ENCODE measurements around the gene TIMM22.

Gene TIMM22

DNA sequence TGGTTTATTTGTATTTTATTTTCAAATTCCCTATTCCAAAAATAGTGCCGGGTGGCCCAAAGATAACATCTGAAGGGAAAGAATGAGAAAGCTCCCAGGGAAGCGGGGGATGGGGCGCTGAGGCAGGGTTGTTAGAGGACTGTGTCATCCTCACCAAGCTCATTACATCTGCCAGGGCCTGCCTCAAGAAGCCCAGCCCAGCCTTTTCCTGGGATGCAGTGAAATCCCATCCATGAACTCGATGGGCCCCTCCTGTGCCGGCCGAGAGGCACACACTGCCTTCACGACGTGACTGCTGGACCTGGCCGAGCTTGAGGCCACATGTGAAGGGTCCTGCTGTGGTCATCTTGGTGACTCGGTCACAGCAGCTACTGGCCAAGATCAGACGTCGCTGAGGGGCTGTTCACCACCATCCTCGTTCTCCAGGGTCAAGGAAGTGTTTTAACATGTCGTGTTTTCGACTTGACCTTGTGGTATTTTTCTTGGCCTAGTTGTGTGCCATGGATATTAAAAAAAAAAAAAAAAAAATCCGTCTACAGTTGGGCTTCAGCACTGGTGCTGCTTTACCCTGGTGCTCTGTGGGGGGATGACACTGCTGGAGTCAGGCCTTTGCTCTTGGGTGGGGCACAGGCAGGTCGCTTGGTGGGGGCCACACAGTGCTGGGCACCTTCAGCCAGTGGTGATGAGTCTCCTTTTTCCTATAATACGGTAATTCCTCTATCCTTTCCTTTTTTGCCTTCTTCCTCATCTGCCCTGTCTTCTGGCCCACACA lies 4.9 kb downstream of the TIMM22 start:
- DNase-seq (ENCODE audit: low read depth in 3 of 3), result no peak

DNA sequence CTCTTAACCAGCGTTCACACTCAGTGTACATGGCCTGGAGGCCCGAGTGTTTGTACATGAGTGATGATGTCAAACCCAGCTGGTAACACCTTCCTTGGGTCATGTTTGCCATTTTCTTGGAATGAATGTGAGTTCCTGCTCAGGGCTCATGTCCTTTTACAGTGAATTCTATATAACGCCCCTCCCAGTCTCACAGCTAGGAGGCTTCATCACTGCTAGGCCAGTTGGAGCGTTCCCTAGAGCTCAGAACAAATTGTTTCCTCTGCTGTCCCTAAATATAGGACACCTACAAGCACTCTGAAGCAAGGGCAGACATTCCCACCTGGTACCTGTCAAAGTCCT lies 5.5 kb downstream of the TIMM22 start:
- no peak for DNase-seq (ENCODE audit: low read depth in 3 of 3)

DNA sequence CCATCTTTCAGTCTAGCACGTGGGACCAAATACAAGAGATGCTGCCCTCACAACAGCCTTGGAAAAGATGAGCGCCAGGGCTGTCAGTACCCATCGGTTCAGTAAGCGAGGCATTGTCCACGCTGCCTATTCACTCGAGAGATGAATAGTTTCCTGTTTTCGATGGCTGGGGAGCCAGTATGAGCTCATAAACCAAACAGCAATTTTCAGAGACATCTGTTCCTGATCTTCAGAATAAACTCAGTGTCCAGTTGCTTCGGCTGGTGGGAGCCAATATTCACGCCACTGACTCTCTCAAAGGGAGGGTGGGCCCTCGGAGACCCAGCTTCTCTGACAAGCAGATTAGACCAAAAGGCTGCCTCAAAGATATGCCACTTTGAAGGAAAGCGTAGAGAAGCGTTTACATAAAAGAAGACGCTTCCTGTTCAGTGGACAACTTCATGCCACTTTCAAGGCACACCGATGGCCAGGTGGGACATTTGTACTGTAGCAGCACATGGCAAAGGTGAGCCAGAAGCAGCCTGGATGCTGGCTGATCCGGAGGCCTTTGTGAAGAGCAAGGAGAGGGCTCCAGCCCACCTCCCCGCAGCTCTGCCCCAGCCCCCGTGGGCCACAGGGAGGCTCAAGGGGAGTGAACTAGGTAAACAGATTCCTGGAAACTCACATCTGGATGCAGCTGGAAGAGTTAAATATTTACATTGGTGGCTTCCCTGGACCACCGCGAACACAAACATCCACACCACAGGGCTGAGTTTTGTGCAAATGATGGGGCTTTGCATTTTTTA lies 6.0 kb downstream of the TIMM22 start:
- DNase-seq (ENCODE audit: low read depth in 3 of 3), result no peak

DNA sequence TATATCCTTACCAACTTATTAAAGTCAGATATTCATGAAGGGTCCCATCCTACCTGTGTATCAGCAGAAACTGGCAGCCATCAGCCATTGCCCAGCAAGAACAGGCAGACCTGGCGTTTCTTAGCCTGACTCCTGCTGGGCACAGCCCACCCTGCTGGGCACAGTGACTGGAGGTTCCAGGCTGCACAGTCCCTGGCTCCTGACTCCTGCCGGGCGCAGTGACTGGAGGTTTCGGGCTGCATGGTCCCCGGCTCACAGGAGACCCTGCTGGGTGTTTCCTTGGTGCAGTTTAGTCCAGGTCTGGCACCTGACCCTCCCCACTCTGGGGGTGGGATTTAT lies 6.7 kb downstream of the TIMM22 start:
- no peak for DNase-seq (ENCODE audit: low read depth in 3 of 3)

DNA sequence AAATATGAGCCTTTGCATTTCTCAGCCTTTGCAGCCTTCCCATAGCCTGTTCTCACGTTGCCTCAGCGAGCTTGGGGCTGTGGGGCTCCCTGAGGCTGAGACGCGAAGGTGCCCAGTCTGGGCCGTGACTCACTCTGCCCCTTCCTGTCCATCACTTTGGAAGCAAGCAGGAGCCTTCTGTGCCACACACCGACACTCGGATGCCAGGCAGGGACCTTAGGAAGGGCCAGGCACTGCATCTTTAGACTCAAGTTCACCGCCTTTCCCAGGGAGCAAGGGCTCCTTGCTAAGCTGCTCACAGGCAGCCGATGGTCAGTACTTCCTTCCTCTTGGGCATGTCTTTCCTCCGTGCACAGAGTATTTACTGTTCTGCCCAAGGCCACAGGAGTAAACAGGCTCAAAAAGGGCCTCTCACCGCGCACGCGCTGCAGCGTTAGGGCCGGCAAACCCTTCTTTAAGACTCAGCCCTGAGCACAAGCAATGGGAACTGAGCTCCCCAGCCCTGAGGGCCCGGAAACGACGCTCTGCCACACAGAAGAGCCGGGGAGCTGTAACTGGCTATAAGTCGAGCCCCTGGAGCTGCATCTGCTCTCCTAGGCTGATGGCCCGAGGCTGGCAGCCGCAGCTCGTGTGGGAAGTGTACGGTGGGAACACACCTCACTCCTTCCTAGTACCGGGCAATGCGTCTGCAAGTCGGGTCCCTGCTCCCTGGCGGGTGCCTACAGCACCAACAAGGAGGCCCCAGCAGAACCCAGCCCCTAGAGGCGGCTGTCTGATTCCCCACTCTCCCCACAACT lies 7.2 kb downstream of the TIMM22 start:
- no peak for DNase-seq (ENCODE audit: low read depth in 3 of 3)

GRCh38 chr17:1004769-1005295 lies 7.9 kb downstream of the TIMM22 start:
- no peak for DNase-seq (ENCODE audit: low read depth in 3 of 3)

DNA sequence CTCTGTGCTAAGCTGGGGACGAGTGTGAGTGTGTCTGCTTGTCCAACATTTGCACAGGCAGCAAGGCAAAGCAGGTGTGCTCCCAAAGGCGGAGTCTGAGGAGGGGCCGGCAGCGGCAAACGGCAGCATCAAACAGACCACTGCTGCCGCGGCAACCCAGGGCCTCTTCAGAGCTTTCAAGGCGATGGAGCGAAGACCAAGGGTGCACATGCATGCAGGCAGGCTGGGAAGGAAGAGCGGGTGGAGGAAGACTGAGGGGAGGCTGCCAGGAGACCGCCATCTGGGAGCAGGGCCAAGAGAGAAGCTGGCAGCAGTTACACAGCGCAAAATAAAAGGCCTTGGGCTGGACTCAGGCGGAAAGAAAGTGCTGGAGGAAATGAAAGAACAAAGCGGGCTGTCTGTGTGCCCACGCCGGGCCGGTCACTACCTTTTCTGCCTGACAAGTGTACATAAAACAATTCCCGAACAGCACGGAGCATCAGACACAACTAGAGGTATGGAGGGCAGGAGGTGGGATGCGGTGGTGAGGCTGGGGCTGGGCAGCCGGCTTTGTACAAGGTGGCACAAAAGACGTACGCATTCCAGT lies 8.5 kb downstream of the TIMM22 start:
- no peak for DNase-seq (ENCODE audit: low read depth in 3 of 3)

- DNase-seq (ENCODE audit: low read depth in 3 of 3), result no peak
Observed at GRCh38 chr17:1006054-1006453, 9.1 kb downstream of the TIMM22 start.

DNA sequence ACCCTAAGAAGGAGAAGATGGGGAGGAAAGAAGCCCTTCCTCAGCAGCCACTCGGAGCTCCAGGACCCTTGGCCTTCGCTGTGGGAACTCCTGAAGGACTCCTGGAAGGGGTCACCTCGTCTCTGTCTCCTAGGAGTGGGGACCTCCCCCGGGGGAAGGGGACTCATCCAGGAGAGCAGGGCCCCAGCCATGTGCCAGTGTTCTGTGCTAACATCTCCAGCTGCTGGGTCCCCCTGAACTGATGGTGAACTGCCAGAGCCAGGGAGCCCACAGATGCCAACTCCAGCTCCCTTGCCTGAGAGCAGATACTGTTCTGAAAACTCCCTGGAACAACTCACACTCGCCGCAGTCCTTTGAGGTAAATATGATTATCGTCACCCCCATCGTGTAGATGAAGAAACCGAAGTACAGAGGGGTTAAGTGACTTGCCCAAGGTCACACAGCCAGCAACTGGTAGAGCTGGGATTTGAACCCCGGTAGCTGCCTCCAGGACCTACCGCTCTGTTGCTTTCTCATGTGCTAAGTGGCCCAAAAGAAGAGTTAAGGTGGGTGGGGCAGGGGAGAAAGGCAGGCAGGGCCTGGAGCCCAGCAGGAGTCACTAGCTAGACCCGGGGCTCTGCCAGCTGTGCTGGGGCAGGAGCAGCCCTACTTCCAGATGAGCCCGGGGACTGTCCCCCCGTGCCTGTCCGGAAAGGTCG lies 10.5 kb downstream of the TIMM22 start:
- no peak for DNase-seq (ENCODE audit: low read depth in 3 of 3)

DNA sequence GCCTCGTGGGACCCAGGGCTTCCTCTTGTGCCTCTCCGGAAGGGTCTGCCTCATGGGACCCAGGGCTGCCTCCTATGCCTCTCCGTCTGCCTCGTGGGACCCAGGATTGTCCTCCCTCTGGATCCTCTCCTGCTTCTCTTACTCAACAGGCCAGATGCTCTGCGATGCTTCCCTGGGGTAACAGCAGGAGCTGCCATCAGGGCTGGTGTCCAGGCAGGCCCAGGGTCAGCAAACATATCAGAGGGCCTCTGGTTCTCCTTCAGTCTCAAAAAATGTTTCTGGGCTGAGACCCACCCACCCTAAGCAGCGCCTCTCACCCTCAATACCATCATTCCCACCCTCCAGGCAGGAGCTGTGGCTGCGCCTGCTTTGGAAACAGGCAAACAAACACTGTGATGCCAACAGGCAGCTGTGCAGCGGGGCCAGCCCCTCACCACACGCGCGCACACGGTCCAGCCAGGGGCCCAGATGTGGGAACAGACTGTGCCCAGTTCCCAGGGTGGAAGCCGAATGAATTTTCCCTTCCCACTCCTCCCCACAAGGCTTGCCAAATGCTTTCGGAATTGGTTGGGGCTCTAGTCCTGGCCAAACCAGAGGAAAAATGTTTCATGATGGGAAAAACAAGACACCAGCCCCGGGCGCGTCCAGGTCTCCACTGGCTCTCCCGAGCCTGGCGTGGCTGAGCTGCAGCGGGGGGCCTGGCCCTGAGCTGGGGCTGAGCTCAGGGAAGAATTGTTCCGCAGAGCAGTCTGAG lies 11.3 kb downstream of the TIMM22 start:
- no peak for DNase-seq (ENCODE audit: low read depth in 3 of 3)

DNA sequence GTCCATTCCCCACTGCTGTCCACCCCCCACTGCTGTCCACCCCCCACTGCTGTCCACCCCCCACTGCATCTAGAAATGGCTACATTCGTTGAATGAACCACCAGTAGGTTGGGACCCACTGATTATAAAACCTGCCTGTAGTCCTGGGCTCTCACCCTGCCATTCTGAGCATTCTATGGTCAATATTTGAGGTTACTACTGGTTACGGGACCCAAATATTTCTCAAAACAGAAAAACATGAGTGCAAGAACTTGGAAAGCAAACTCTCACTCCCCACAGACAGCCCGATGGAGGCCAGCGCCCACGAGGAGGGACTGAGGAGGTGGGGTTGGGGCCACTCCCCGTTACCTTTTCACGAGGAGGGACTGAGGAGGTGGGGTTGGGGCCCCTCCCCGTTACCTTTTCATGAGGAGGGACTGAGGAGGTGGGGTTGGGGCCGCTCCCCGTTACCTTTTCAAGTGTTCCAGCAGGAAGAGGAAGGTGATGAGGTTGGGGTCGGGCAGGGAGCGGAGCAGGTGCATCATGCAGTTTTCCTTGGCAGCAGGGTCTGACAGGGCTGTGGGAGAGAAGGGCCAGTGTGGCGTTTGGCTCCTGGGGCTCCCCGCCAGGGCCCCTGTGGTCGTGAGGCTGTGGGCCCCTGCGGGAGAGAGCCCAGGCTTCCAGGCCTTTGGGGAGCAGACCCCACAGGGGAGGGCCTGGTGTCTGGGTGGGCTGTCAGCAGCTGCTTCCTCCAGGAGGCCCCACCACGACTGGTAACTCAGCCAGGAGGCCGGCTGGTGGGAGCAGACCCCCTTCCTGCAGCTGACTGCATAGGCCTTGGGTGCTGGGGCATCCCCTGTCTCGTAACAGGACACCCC lies 12.5 kb downstream of the TIMM22 start:
- no peak for DNase-seq (ENCODE audit: low read depth in 3 of 3)

GRCh38 chr17:1010086-1010450 lies 13.1 kb downstream of the TIMM22 start:
- no peak for DNase-seq (ENCODE audit: low read depth in 3 of 3)

- DNase-seq (ENCODE audit: low read depth in 3 of 3), result no peak
Observed at GRCh38 chr17:1010586-1010985, 13.7 kb downstream of the TIMM22 start.

DNA sequence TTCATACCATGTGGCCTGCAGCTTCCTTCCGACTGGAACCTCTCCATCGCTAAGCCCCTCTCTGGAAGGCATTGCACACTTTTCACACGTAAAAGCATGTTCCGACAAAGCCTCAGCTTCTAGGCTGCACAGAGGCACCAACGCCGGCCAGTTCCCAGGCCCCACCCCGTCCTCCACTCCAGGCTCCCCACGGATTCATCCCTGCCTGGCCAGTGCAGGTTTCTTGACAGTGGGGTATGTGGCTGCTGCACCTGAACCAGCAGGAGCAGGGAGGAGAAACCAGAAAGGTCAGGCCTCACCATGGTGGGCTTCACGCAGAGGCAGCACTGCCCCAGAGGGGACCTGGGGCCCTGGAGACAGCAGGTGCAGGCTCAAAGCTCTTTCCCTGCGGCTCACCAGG lies 14.2 kb downstream of the TIMM22 start:
- no peak for DNase-seq (ENCODE audit: low read depth in 3 of 3)

GRCh38 chr17:1011760-1012735 lies 15.1 kb downstream of the TIMM22 start:
- no peak for DNase-seq (ENCODE audit: low read depth in 3 of 3)

GRCh38 chr17:1012823-1013728 lies 16.1 kb downstream of the TIMM22 start:
- no peak for DNase-seq (ENCODE audit: low read depth in 3 of 3)

- no peak for DNase-seq (ENCODE audit: low read depth in 3 of 3)
Observed at GRCh38 chr17:1013729-1014090, 16.8 kb downstream of the TIMM22 start.

GRCh38 chr17:1018547-1018946 lies 21.6 kb downstream of the TIMM22 start:
- no peak for DNase-seq (ENCODE audit: low read depth in 3 of 3)

Data from stimulated activated CD4-positive, alpha-beta T cell treated with anti-CD3 and anti-CD28 coated beads, TNF-alpha, amount 100 ng/mL, for 24 hours (primary cell).